ENCODE measurements around the gene PDK4.

PDK4 gene

DNA sequence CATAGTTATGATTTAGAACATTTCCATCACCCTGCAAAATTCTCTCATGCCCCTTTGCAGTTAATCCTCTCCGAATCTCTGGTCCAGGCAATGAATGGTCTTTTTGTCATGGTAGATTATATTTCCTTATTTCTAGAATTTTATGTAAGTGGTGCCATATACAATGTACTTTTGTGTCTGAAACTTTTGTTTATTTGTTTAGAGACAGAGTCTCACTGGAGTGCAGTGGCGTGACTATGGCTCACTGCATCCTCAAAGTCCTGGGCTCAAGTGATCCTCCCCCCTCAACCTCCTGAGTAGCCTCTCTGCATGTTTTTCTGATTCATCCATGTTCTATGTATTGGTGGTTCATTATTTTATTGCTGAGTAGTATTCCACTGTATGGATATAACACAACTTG is 23.2 kb upstream of the PDK4 start:
- no peak overlapping the region for H3K4me3 ChIP-seq (replicated peaks; ENCODE audit: low read depth, low read length)
- TF ChIP-seq, protein P1, sequence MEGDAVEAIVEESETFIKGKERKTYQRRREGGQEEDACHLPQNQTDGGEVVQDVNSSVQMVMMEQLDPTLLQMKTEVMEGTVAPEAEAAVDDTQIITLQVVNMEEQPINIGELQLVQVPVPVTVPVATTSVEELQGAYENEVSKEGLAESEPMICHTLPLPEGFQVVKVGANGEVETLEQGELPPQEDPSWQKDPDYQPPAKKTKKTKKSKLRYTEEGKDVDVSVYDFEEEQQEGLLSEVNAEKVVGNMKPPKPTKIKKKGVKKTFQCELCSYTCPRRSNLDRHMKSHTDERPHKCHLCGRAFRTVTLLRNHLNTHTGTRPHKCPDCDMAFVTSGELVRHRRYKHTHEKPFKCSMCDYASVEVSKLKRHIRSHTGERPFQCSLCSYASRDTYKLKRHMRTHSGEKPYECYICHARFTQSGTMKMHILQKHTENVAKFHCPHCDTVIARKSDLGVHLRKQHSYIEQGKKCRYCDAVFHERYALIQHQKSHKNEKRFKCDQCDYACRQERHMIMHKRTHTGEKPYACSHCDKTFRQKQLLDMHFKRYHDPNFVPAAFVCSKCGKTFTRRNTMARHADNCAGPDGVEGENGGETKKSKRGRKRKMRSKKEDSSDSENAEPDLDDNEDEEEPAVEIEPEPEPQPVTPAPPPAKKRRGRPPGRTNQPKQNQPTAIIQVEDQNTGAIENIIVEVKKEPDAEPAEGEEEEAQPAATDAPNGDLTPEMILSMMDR (IDR thresholded peaks at IDR 0.05; ENCODE audit: low read depth, low read length, missing control alignments), result no peak
- DNase-seq (ENCODE audit: extremely low read depth, low read depth), result no peak

DNA sequence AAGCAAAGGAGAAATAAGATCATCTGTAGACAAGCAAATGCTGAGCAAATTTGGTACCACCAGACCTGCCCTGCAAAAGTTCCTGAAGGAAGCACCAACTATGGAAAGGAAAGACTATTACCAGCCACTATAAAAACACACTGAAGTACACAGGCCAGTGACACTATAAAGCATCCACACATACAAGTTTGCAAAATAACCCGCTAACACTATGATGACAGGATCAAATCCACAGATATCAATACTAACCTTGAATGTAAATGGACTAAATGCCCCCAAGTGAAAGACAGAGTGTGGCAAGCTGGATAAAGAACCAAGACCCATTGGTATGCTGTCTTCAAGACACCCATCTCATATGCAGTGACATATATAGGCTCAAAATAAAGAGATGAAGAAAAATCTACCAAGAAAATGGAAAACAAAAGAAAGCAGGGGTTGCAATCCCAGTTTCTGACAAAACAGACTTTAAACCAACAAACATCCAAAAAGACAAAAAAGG is 18.2 kb upstream of the PDK4 start:
- TF ChIP-seq, protein P1 (IDR thresholded peaks at IDR 0.05; ENCODE audit: low read depth, low read length, missing control alignments), result no peak
- no peak overlapping the region for H3K4me3 ChIP-seq (replicated peaks; ENCODE audit: low read depth, low read length)
- DNase-seq (ENCODE audit: extremely low read depth, low read depth), result no peak

DNA sequence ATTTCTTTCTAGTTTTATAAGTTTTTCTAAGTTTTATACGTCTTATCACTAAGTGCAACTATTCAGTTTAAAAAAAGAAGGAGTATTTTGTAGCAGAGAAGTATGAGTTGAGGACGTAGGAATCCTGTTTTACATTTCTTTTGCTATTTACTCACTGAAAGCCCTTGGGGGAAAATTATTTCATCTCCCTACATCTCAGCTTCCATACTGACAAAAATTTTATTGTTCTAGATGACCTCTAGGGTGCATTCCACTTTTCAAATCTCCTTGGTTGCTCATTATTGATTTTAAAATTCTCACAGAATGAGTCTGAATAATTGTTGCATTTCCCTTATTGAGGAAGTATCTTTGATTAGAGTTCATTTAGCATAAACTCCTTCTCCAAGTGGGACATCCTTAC is 14.9 kb upstream of the PDK4 start:
- no peak for DNase-seq (ENCODE audit: extremely low read depth, low read depth)
- TF ChIP-seq, protein P1 (IDR thresholded peaks at IDR 0.05; ENCODE audit: low read depth, low read length, missing control alignments), result no peak
- no peak overlapping the region for H3K4me3 ChIP-seq (replicated peaks; ENCODE audit: low read depth, low read length)

DNA sequence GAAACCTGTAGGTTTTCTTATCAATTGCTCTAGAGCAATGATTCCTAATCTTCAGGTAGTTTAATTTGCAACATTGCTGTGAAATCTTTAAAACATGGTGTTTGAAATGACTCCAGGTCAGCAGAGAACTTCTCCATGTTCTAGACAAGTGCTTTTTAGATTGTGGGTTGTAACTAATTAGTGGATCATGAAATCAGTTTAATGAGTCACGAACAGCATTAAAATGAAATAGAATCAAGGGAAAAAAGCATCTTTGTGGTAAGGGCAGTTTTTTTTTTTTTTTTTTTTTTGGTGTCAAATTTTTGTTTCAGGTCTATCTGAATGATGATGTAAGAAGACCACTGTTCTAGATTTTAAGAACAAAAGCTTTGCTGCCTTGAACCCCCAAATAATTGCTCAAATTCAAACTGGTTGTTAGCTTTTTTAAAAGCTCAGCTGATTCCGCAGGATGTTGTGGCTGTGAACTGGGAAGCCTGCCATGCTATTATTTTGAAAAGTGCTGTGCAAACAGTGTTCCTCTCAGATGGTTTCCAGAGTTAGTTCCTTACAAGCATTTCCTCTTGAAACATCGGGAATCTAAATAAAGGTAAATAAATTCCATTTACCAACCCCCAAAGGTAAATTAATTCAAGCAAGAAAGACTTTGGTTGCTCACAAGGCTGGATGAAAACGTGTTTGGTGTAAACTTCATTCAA is 13.1 kb upstream of the PDK4 start:
- TF ChIP-seq, protein P1 (IDR thresholded peaks at IDR 0.05; ENCODE audit: low read depth, low read length, missing control alignments), result no peak
- DNase-seq (ENCODE audit: extremely low read depth, low read depth), result peak; percentile 24
- no peak overlapping the region for H3K4me3 ChIP-seq (replicated peaks; ENCODE audit: low read depth, low read length)

DNA sequence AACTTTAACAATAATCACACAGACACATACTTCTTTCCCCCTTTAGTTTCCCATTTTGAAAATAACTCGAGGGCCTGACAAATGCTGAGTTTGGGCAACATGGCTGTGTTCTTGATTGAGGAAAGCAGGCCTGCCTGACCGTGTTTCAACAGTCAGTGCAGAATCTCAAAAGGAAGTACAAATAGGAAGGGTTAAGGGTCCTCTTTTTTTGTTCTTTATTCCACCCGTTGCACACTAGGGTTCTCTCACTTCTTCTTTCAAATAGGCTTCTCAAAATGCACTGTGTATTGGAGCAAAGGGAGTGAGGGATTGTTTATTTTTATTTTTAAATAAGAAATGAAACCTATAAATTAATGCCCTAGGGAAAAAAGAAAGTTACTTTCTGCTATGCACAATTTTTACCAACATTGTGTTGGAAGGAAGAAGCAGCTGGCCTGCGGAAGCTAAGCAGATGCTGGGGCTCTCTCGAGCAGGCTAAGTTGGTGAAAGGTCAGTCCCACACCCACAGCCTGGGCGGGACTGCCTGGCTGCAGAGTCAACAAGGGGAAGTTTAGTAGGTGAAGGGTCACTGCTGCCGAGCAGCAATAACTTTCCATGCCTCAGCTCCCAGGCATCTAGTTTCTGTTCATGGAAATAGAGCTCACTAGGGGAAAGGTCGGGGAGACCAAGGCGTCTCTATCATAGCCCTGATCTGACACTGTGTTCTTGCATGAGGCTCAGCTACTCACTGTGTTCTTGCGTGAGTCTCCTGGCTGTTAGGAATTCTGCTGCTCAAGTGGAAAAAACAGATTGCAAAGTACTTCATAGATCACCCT is 12.2 kb upstream of the PDK4 start:
- H3K4me3 ChIP-seq (replicated peaks; ENCODE audit: low read depth, low read length), result no peak overlapping the region
- TF ChIP-seq, protein P1 (IDR thresholded peaks at IDR 0.05; ENCODE audit: low read depth, low read length, missing control alignments), result no peak
- DNase-seq (ENCODE audit: extremely low read depth, low read depth), result peak; percentile 75

DNA sequence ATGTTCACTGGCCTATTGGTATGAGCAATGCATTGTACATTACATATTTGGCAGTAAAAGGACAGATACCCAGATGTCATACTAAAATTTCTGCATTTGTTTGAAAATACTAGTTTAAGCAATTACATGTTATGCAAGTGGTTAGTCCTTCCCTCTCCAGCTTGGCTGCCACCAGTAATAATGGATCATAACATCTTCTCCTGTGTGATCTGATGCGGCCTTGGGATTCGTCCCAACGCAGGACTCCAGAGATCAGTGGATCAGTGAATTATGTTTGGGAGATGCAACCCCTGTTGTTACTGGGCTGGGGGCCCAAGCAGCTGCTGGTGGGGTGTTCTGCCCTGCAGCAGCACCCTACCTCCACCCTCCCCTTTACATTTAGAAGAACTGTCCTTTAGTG is 11.2 kb upstream of the PDK4 start:
- TF ChIP-seq, protein P1 (IDR thresholded peaks at IDR 0.05; ENCODE audit: low read depth, low read length, missing control alignments), result no peak
- H3K4me3 ChIP-seq (replicated peaks; ENCODE audit: low read depth, low read length), result no peak overlapping the region

More for the DNA sequence above, 11.2 kb upstream of the PDK4 start:
- no peak for DNase-seq (ENCODE audit: extremely low read depth, low read depth)

Measured in HFF-Myc (cell line).